Activated CD4-positive, alpha-beta T cell treated with anti-CD3 and anti-CD28 coated beads, Interleukin-2, amount 50 U/mL, for 1 hour (primary cell): ENCODE data around the gene MAGOHB.
A peak's percentile ranks its signal among the peaks of the same experiment; 100 is the strongest.
"Not testable (repeated sequence)": the region's sequence is repeated elsewhere in the genome, so short reads cannot be mapped to it uniquely, and the experiment has no call there.

ENCODE experiments used
- DNase-seq: peaks from one replicate; pipeline ENCODE4 v3.0.0-alpha.2; 2020

The MAGOHB gene

DNA sequence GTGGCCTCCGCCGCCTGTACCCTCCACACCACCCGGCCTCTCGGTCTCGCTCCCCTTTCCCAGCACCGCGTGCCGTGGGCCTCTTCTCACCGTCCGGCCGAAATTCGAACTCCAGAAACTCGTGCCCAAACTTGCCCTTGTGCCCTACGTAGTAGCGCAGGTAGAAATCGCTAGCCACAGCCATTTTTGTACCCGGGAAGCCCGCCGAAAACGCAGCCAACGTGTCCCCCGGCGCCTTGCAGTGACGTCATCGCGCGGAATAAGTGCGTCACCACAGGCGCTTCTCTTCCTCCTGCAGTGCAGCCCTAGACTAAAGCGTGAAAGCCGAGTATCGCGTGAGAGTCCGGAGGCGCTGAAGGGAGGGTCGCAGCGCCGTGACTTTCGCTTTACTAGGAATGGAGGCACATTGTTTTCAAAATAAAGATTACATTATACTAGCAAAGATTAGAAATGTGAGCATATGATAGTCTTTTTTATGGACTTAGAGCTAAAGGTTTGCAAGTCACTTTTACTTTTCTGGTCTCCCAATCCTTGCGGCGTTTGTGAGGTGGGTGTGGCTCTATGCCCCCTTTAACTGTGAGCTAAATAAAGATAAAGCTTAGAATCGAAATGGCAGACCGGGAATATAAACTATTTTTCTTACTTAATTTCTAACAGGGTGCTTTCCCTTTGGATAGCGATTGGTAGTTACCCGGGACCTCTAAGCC lies at the start of gene MAGOHB:
Gene MAGOHB, minus strand, starts transcription at position 261 of the 707 bp plus-strand sequence. Its CDS starts 77 bp downstream, at position 184.
- DNase-seq, result peak; percentile 99

DNA sequence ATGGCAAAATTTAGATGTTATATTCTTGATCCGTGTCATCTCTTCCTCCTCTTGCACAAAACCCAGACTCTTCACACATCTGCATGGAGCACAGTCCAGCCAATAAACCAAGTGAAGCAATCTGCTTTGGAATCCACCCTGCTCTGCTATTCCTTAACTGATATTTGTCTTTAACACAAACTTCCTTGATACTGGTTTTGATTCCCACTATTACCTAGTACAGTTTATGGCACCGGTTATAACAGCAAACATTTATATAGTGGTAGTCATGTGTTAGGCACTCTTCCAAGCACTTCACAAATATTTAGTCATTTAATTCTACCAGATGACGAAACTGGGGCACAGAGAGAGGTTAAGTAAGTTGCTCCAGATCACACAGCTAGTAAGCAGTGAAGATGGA lies 47.9 kb upstream of the MAGOHB start:
- DNase-seq, result no peak

DNA sequence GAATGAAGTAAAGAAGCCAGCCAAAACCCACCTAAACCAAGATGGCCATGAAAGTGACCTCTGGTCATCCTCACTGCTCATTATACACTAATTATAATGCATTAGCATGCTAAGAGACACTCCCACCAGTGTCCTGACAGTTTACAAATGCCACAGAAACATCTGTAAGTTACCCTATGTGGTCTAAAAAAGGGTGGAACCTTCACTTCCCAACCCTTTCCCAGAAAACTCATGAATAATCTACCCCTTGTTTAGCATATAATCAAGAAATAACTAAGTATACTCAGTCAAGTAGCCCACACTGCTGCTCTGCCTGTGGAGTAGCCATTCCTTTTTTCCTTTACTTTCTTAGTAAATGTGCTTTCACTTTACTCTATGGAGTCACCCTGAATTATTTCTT lies 40.6 kb upstream of the MAGOHB start:
- DNase-seq, result no peak

DNA sequence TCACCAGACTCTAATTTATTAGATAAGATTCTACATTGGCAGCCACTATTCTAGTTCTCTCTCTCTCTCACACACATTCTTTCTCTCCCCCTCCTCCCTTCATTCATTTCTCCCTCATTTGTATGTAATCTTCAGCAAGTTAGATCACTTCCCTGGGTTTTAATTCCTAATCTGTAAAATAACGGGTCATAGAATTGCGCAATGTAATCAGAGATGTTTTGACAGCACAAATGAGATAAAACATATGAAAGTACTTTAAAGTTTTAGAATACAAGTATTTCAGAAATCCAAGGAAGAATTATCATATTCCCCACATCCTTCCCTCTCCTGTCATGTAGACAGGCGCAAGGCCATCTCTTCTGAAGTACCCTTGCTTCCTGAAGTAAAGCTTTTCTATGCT lies 38.8 kb upstream of the MAGOHB start:
- no peak for DNase-seq

DNA sequence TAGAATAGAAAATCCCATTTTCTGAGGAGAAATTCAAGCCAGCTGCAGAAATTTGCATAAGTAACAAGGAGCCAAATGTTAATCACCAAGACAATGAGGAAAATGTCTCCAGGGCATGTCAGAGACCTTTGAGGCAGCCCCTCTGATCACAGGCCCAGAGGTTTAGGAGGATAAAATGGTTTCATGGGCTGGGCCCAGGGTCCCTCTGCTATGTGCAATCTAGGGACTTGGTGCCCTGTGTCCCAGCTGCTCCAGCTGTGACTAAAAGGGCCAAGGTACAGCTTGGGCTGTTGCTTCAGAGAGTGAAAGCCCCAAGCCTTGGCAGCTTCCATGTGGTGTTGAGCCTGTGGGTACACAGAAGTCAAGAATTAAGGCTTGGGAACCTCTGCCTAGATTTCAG lies 33.2 kb upstream of the MAGOHB start:
- not testable (repeated sequence) for DNase-seq

DNA sequence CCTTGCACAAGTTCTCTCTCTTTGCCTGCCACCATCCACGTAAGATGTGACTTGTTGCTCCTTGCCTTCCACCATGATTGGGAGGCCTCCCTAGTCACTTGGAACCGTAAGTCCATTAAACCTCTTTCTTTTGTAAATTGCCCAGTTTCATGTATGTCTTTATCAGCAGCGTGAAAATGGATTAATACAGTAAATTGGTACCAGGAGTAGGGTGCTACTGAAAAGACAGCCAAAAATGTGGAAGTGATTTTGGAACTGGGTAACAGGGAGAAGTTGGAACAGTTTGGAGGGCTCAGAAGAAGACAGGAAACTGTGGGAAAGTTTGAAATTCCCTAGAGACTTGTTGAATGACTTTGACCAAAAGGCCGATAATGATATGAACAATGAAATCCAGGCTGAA lies 32.5 kb upstream of the MAGOHB start:
- no peak for DNase-seq

DNA sequence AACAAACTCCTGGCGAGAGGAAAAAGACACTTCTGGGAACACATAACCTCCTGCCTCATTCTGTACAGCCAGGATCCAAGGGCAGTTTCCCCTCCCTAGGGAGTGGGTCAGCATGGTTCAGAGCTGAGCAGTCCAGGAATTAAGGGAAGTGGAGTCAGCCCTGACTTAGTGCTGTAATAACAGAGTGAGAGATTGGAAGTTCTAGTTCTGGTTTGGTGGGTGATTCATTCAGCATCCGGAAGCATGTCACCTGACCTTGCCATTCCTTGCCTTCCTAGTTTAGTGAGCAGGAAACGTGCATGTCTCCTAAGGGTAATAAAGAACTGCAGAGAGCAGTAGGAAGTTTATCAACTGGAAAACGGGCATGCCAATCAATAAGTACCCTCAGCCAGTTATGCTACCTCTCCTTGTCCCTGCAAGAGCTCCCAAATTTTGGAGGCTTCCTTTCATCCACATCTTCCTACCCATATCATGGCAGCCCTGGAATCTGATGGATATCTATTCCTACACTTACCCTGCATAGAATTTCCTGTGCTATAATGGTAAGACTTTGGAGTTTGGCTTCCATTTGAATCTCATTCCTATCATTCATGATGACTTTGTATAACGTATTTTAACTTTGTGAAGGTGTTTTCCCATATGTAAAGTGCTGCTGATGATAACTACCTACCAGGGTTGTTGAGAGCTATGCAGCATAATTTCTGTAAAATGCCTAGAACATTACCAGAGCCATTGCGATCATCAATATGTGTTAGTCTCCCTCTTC lies 28.5 kb upstream of the MAGOHB start:
- DNase-seq, result no peak

DNA sequence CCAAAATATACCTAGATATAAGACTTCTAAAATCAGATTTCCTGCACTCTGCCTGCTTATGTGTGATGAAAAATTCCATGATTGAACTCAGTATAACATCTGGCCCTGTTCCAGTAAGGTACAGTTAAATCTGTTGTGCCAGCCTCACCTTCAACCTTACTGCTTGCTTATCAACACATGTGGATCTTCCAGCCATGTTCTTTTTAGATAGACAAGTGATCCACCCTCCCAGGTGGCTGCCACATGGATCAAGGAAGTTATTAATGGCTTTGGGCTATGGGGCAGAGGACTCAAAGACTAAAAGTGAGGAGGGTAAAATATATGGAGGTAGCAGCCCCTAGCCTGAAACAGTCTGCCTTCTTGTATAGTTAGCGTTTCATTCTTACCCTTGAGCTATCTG lies 25.3 kb upstream of the MAGOHB start:
- no peak for DNase-seq

DNA sequence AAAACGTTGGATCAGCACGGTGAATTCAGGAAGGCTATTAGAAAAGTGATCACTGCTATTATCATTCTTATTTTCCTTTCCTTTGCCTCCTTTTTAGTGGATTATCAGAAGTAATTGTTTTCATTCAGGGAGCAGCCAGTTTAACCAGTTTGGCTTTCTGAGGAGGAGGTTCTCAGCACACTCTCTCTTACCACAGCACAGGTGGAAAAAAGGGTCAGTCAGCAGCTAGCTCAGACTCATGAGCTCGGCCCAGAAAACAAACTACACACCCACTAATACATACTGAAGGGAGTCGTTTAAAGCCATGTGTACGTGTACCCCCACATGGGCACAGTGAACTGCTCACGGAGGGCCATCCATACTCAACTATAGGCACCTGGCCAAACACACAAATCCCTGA lies 23.2 kb upstream of the MAGOHB start:
- no peak for DNase-seq

DNA sequence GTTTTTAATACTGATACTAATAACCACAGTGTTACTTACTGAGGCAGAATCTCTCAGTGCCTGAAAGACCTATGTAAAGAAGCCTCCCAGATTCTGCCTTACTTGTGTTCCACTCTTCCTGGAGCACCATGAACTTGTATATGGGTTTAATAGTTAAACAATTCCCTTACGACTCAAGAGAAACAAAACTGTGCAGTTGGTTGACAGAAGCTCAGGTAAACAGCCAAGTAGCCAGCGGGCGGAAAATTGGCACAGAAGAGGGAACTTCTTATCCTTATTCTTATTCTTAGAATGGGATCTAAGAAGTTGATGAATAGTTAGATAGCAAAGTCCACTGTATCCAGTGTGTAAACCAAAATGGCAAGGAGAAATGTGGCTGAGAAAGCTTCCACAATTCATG lies 22.7 kb upstream of the MAGOHB start:
- no peak for DNase-seq

DNA sequence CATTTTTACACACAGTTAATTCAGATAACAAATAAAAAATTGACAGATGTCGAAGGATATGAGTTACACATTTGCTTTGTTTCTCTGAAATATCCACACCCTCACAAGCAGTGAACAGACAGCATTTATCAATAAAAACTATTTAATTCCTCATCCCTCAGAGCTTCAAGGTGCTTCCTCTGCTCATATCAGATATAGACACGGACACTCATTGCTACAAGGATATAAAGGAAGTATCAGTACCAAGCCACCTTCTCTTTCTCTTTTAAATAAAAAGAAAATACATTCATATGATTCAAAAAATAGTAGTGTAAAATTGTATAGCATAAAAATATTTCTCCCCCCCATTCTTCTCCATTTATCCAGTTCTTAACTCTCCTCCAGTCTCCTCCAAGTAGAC lies 21.9 kb upstream of the MAGOHB start:
- DNase-seq, result no peak

DNA sequence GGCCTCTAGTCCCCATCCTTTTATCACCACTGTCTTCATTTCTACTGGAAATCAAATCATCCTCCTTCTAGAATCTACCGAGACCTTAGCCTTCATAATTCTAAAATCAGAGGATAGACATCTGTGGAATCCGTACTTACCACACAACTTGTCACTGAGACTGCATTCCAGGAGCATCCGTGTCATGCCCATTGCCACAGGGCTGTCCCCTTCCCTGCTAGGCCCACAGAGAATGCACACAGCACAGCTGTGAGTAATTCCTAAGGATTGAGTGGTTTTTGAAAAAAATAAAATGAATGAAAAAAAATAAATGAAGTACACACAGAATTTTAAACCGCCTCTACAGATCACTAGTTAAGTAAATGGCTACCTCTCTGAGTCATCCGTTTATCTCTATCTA lies 21.0 kb upstream of the MAGOHB start:
- no peak for DNase-seq

DNA sequence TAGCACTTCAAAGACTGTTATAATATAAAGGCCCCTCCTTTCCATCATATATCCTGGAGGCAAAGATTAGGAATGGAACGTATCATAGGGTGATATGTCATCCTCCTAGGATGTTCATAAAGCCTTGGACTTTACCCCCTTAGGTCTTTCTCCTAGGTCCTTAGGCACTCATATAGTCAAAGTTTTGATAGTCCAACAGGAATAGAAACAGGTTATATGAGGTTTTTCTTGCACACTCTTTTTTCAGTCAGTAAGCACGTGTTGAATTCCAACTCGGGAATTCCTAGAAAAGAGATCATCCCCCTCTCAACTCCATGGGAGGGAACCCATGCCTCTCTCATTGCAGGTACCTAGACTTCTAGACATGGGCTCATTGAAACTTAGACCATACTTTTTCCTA lies 20.1 kb upstream of the MAGOHB start:
- DNase-seq, result no peak

DNA sequence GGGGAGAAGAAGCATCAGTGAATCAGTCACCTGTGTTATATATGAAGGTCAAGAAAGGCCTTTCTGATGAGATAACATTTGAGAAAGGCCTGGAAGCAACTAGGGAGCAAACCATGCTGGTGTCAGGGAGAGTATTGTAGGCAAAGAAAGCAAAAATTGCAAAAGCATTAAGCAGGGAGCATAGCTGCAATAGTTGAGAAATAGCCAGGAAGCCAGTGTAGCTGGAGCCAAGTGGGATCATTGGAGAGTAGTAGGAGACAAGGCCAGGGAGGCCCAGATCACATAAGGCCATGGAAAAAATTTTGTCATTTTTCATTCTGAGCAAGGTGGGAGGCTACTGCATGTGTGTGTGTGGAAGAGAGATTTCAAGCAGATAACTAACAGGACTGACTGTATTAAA lies 18.8 kb upstream of the MAGOHB start:
- DNase-seq, result no peak

DNA sequence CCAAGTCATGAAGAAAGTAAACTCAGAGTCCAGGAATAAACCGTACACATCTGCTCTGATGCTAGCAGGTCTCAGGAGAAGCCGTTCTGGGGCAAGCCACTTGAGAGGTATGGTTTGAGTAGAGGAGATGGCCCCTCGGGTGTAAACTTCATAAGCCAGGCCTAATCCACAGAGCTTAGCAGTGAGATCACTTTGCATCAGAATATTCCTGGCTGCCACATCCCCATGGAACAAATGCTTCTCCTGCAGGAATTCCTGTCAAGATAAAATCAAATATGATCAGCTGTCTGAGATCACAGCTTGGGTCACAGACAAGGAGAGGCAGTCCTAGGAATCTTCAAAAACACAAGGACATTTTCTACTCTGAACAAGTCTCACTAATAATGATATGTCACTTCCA lies 11.2 kb upstream of the MAGOHB start:
- DNase-seq, result no peak

DNA sequence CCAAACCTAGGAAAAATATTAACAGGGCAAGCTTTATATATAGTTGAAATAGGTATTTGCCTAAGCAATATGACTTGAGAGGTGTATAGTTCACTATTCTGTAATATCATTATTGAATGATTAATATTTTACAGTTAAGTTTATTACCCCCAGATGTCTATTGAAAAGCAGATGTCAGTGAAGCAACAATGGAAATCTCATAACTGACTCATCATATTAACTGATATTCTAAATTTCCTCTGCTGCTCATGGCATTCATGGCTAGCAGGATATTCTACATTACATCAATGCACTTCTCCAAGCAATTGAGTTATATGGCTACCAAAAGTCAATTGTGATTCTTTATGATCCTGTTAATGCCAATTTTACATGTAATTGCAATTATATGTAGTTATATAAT lies 9.7 kb upstream of the MAGOHB start:
- no peak for DNase-seq

DNA sequence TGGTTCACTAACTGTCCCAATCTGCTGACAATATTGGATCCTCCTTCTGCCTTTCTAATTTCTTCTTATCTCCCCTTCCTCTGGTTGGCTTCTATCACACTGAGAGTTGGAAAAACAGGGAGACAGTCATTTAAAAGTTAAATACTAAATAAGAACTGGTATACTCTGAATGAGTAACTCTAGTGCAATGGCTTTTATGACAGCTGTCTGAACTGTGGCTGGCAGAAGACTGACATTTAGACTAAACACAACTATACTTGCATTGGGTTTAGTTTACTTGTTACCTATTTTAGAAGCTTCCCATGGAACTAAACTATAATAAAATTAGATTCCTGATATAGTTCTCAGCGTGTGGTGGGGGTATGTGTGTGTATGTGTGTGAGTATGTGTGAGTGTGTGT lies 7.9 kb upstream of the MAGOHB start:
- no peak for DNase-seq

DNA sequence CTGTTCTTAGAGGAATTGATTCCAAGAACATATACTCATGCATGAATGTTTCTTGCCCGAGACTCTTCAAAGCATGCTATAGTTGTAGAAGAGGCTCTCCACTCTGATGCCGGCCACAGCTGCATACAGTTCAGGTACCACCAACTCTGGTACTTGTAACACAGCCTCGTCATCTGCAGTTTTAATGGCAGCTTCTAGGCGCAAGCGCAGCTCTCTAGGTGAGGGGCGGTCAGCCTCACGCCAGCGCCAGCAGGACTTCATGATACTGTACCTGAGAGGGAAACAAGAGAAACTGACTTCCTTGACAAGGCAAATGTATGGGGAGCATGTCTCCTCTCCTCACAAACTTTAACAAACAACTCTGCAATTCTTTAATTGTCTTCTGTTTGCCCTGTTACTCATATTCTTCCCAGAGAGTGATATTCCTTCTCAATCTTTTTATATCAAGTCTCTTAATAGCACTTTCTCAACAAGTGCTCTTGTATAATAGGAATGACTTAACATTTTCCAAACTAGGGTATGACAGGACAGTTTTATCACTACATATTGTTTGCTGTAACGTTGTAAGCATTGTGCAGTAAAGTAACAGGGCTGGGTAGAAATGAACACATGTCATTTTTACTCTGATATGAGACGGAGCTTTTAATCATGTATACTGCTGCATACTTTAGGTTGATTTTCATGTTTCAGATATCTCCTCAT lies 6.8 kb upstream of the MAGOHB start:
- no peak for DNase-seq

DNA sequence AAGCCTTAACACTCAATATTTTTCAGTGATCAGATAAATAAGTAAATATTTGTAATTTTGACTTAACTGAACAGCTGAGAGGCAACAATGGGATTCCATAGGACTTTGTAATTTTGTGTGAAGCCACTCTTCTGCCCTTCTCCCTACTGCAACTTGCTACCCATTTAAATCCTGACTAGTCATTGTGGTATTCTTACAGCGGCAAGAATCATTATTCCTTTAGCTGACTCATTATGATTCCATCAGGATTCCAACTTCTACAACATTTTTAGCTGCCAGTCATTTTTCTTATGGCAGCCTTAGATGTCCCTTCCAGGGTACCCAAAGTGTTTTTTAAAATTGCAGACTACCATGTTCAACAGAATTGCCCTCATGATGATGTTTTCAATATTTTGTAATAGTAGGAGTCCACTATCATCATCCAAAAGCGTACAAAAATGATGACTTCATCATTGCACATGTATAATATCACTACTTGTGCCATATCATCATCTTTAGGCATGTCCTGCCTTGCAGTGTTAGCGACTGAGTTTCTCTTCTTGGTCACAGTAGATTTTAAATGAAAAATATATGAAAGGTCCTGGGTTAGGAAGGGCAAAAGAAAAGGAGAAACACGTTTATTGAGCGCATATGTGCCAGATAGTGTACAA lies 5.1 kb upstream of the MAGOHB start:
- no peak for DNase-seq

DNA sequence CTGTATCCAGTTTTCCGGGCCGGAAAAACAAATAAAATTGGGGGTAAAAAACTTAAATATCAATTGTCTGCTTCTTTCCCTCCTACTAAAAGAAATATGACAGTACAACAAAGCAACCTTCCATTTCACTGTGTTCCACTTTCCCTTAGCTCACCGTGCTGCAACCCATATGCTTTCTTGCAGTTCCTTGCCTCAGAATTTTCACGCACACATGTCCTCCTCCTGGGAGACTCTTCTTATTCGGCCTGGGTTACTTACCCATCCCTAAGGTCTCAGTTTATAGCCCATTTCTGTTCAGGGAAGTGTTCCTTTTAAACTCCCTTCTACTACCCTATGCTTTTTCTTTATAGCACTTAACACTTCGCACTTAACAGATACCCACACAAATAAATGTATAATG lies 4.5 kb upstream of the MAGOHB start:
- no peak for DNase-seq

DNA sequence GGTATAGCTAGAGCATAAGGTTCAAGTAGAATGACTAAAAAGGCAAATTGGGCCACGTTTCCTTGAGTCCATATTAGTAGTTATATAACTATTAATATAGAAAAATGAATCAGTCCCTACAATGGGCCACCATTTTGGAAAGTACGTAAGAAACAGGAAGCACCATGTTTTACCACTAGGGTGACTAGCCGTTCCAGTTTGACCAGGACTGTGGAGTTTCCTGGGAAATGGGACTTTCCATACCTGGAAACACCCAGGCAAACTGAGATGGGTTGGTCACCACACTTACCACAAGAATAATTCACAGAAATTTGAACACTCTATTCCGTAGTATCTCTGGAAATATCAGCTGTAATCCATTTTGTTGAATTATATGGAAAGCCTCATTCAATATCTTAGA lies 2.1 kb upstream of the MAGOHB start:
- no peak for DNase-seq

DNA sequence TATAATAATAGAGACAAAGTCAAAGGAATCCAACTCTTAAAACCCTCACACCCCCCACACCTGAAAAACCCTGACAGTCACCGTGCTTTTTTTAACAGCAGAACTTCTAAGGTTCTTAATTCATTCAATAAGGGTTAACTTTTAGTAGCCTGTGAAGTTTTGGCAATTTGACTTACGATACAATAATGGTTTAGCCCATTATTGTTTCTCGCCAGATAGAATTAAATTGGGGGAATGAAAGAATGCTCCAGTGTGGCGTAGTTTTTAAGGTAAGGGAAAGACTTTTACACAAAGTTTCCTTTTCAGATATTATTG lies 604 bp upstream of the MAGOHB start:
- DNase-seq, result no peak

DNA sequence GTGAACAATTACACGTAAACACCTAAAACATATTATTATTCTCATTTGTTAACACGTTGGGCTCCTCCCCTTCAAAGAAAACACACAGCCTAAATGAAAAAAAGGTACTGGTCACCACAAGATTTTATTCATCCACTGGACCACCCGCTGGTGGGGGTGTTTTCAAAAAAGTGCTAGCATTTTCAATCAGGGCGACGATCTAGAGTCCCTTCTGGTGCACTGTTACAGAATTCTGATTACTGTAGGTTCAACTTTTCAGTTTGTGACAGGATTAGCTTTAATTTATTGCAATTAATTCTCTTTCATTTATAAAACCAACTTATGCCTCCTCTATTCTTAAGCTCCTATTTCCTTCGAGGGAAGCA lies 443 bp downstream of the MAGOHB start:
- no peak for DNase-seq

DNA sequence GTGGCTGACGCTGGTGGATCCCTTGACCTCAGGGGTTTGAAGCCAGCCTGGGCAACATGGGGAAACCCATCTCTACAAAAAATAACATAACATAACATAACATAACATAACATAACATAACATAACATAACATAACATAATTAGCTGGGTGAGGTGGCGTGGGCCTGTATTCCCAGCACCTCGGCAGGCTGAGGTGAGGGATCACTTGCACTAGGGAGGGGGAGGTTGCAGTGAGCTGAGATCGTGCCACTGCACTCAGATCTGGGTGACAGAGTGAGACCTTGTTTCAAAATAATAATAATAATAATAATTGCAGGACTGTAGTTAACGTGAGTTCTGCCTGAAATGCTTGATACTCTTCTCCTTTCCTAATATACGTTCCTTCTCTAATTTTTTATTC lies 1.3 kb downstream of the MAGOHB start:
- DNase-seq, result no peak
